Mucosa of descending colon (tissue), 3 donors: ENCODE results near the gene P2RX5. TPM values are rescaled to one million over a fixed set of nuclear protein-coding genes. Genes with fewer than 3 reads are reported as not detected.

Experiments used
- ATAC-seq: fragments of 200-7000 bp; cut with Tn5 transposase; one replicate; pipeline ENCODE4 v1.9.1; 2020; ENCODE audit warnings: mild to moderate bottlenecking, moderate library complexity
- DNase-seq, 3 donors: peaks; one replicate each; pipeline ENCODE4 v3.0.0-alpha.2; 2020
- H3K36me3 ChIP-seq: fragments of 200-600 bp; one replicate; pipeline ENCODE4 v1.8.0; 2021; ENCODE audit warnings: low read depth, mild to moderate bottlenecking
- H3K4me1 ChIP-seq: fragments of 200-600 bp; one replicate; pipeline ENCODE4 v1.8.0; 2021; ENCODE audit warnings: low read depth, mild to moderate bottlenecking
- H3K4me3 ChIP-seq: fragments of 200-600 bp; one replicate; pipeline ENCODE4 v1.8.0; 2021; ENCODE audit warnings: mild to moderate bottlenecking
- H3K9me3 ChIP-seq: fragments of 200-600 bp; one replicate; pipeline ENCODE4 v1.8.0; 2021; ENCODE audit warnings: mild to moderate bottlenecking
- intact Hi-C, 2 donors: fragments of 100-400 bp; cut with DNase I in 1 of 2; cut with micrococcal nuclease in 1 of 2; formaldehyde crosslinking; loops; one replicate each; pipeline versions ENCODE4 v1.11.0 to v1.11.1; 2022; cut with DNase I, micrococcal nuclease
- total RNA-seq, 3 donors: library from RNA; stranded (reverse); fragmentation: NEBNext Ultra II Directional in 2 of 3; extraction: Animal tissue kit (Norgen Biotek cat#: 25700) in 2 of 3; gene quantifications; one replicate each; pipeline versions ENCODE4 v1.2.1 to v1.2.4, GENCODE V29; 2021 to 2023
- TF ChIP-seq, protein P1 (sequence below): fragments of 200-600 bp; IDR thresholded peaks from one replicate; pipeline ENCODE4 v1.8.0; 2022; ENCODE audit warnings: antibody characterized with exemption, mild to moderate bottlenecking
- donor health status: DM: no; HTN: no; CAD: no; lungs with moderate emphysema.
- donor health status: DM: no; HTN: no; CAD: no.
- donor health status: DM: no; HTN: yes; CAD: no.

P2RX5 gene
- total RNA-seq, 3 donors from 2014 or later: 0.73 to 2.6 (median 2.2) TPM

DNA sequence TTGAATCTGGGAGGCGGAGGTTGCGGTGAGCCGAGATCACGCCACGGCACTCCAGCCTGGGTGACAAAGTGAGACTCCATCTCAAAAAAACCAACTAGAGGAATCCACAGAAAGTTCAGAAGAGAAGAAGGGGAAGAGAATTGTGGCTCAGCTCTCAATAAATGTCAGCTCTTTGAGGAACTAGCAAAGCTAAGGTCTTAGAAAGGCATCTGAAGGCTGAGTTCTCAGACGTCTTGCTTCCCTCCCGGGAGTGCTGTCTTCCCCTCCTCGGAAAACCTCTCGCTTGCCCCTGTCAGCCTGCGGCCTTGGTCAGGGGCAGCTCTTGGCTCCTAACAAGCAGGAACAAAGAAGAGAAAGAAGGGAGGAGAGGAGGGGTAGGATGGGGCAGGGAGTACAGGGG lies 65.2 kb downstream of the P2RX5 start:
- ATAC-seq: no peak
- peaks cover 6% of the 10 kb centered on the region for H3K36me3 ChIP-seq
- no peak overlapping the region for H3K4me3 ChIP-seq
- DNase-seq: no peak
- H3K9me3 ChIP-seq: no peaks in the 10 kb centered on the region
- peaks cover 9% of the 10 kb centered on the region for H3K4me1 ChIP-seq
- intact Hi-C loops: no loop called here
- TF ChIP-seq, protein P1, sequence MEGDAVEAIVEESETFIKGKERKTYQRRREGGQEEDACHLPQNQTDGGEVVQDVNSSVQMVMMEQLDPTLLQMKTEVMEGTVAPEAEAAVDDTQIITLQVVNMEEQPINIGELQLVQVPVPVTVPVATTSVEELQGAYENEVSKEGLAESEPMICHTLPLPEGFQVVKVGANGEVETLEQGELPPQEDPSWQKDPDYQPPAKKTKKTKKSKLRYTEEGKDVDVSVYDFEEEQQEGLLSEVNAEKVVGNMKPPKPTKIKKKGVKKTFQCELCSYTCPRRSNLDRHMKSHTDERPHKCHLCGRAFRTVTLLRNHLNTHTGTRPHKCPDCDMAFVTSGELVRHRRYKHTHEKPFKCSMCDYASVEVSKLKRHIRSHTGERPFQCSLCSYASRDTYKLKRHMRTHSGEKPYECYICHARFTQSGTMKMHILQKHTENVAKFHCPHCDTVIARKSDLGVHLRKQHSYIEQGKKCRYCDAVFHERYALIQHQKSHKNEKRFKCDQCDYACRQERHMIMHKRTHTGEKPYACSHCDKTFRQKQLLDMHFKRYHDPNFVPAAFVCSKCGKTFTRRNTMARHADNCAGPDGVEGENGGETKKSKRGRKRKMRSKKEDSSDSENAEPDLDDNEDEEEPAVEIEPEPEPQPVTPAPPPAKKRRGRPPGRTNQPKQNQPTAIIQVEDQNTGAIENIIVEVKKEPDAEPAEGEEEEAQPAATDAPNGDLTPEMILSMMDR: no peak

DNA sequence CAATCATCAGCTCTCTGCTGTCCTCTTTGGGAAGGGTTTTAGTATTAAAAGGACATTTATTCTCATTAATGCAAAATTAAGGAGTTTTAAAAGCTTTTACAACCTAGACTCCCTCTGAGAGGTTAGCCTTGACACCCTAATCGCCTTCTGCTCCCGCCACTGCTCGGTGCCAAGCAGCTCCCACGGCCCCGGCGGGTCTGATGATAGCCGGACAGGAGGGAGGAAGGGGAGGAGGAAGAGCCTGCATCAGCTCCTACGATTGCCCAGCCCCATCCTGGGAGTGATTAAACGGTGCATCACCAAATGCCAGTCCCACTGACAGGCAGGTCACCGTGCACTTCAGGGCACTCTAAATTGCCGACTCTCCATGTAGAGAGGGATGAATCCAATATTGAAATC lies 68.2 kb downstream of the P2RX5 start:
- Histone ChIP-seq H3K9me3 (no peaks in the 10 kb centered on the region), H3K4me3 (no peak overlapping the region), H3K4me1 (no peaks in the 10 kb centered on the region), H3K36me3 (peaks cover 6% of the 10 kb centered on the region)
- TF ChIP-seq, protein P1: no peak
- DNase-seq (no peak), ATAC-seq (no peak)
- intact Hi-C loops: no loop called here

DNA sequence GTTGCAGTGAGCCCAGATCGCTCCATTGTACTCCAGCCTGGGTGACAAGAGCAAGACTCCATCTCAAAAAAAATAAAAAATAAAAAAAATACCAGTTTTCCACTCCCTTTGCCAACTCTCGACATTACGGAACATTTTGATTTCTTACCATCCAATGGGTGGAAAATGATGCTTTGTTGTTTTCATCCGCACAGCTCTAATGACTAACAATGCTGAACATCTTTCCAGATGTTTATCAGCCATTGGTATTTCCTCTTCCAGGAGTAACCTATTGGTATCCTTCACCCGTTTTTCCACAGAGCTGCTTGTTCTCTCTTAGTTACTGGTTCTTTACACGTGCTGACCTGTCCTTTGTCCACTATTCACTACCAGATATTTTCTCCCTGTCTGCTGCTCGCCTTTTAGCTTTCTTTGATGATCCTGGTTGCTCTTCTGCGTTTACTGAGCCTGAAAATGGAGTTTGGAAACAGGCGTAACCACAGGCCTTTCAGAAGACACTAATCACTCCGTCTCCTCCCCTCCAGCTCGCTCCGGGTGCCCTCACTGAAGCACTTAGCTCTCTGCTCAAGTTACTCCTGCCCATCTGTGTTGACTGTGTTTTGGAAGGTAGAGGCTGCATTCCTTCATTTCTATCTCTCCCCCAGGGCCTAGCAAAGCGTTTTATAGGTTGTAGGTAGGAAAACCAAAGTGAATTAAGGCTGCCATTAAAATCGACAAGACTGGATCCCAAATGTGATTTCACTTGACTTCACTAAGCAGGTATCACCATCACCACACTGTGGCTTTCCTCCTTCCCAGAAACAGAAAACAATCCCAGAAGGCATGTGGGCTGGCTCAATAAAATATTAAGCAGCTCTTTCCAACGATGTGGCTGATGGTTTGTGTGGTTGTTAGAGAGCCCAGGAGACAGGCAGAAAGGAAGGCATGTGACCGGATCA lies 68.9 kb downstream of the P2RX5 start:
- no peaks in the 10 kb centered on the region for H3K9me3 ChIP-seq
- ATAC-seq (no peak), DNase-seq (no peak)
- TF ChIP-seq, protein P1: no peak
- intact Hi-C loops: no loop called here
- no peaks in the 10 kb centered on the region for H3K4me1 ChIP-seq
- no peak overlapping the region for H3K4me3 ChIP-seq
- H3K36me3 ChIP-seq: peaks cover 10% of the 10 kb centered on the region

Other genes with a start within 250 kb of the P2RX5 start
- 1 to 10 TPM in 1 of 3 donors, not detected in 2; 1.1 TPM for gene SPATA22, start 224.3 kb downstream of the P2RX5 start, total RNA-seq
- gene ASPA, start 220.2 kb downstream of the P2RX5 start, total RNA-seq: 1 to 10 TPM; 3.5 to 6.6 (median 3.7) TPM
- gene TRPV3, start 138.3 kb downstream of the P2RX5 start, total RNA-seq: 10 to 100 TPM in 1 of 3 donors, 1 to 10 TPM in 2; 7.7 to 17.8 (median 8.6) TPM
- gene TRPV1, start 86.7 kb downstream of the P2RX5 start, total RNA-seq: 10 to 100 TPM in 1 of 3 donors, 1 to 10 TPM in 2; 7.4 to 14.5 (median 7.8) TPM
- 10 to 100 TPM; 13.9 to 27.8 (median 19.0) TPM for gene SHPK, start 59.9 kb downstream of the P2RX5 start, total RNA-seq
- gene CTNS, start 59.4 kb downstream of the P2RX5 start, total RNA-seq: 10 to 100 TPM in 2 of 3 donors, 1 to 10 TPM in 1; 9.6 to 13.4 (median 13.1) TPM
- 100 to 1,000 TPM; 162 to 297 (median 197) TPM for gene TAX1BP3, start 27.6 kb downstream of the P2RX5 start, total RNA-seq
- 10 to 100 TPM; 29.3 to 41.3 (median 32.8) TPM for gene EMC6, start 27.3 kb downstream of the P2RX5 start, total RNA-seq
- gene HASPIN, start 27.7 kb upstream of the P2RX5 start, total RNA-seq: 1 to 10 TPM in 2 of 3 donors, under 1 TPM in 1; 0.70 to 3.6 (median 1.1) TPM
- 10 to 100 TPM; 17.2 to 24.1 (median 17.6) TPM for gene ITGAE, start 105.0 kb upstream of the P2RX5 start, total RNA-seq
- gene NCBP3, start 150.1 kb upstream of the P2RX5 start, total RNA-seq: 10 to 100 TPM; 39.4 to 50.5 (median 44.7) TPM
- gene CAMKK1, start 196.9 kb upstream of the P2RX5 start, total RNA-seq: 10 to 100 TPM in 1 of 3 donors, 1 to 10 TPM in 2; 4.8 to 11.6 (median 6.2) TPM
- 1 to 10 TPM; 2.5 to 4.9 (median 3.5) TPM for gene P2RX1, start 220.3 kb upstream of the P2RX5 start, total RNA-seq